ENCODE data around the gene TTC34.
"Not testable (repeated sequence)": the region's sequence is repeated elsewhere in the genome, so short reads cannot be mapped to it uniquely, and the experiment has no call there.

The TTC34 gene

GRCh38 chr1:2810899-2811532 is 9.5 kb upstream of the TTC34 start:
- no peak for DNase-seq

- no peak for DNase-seq
Observed at GRCh38 chr1:2810281-2810680, 8.8 kb upstream of the TTC34 start.

- no peak for DNase-seq
Observed at GRCh38 chr1:2809656-2810055, 8.2 kb upstream of the TTC34 start.

- DNase-seq = no peak
Observed at GRCh38 chr1:2808831-2809605, 7.5 kb upstream of the TTC34 start.

- DNase-seq = no peak
Observed at GRCh38 chr1:2808386-2808705, 6.9 kb upstream of the TTC34 start.

- DNase-seq = no peak
Observed at GRCh38 chr1:2807678-2808385, 6.3 kb upstream of the TTC34 start.

- DNase-seq = no peak
Observed at GRCh38 chr1:2807036-2807435, 5.5 kb upstream of the TTC34 start.

- no peak for DNase-seq
Observed at GRCh38 chr1:2806591-2806990, 5.1 kb upstream of the TTC34 start.

GRCh38 chr1:2805801-2806430 is 4.4 kb upstream of the TTC34 start:
- no peak for DNase-seq

GRCh38 chr1:2804628-2805351 is 3.3 kb upstream of the TTC34 start:
- DNase-seq = no peak

- no peak for DNase-seq
Observed at GRCh38 chr1:2803931-2804627, 2.6 kb upstream of the TTC34 start.

- DNase-seq = no peak
Observed at GRCh38 chr1:2803086-2803930, 1.8 kb upstream of the TTC34 start.

- no peak for DNase-seq
Observed at GRCh38 chr1:2802421-2802961, 998 bp upstream of the TTC34 start.

GRCh38 chr1:2801046-2801445 is 447 bp downstream of the TTC34 start:
- no peak for DNase-seq

- no peak for DNase-seq
Observed at GRCh38 chr1:2800664-2801045, 838 bp downstream of the TTC34 start.

- DNase-seq = no peak
Observed at GRCh38 chr1:2799811-2800663, 1.5 kb downstream of the TTC34 start.

GRCh38 chr1:2798958-2799357 is 2.5 kb downstream of the TTC34 start:
- DNase-seq = not testable (repeated sequence)

- no peak for DNase-seq
Observed at GRCh38 chr1:2797741-2798016, 3.8 kb downstream of the TTC34 start.

- DNase-seq = no peak
Observed at GRCh38 chr1:2796890-2797740, 4.4 kb downstream of the TTC34 start.

All from suppressor macrophage treated with lipopolysaccharide for 4 hours (primary cell).